Epithelial cell of proximal tubule (primary cell): ENCODE measurements around the gene SNX24. TPM values are rescaled to one million over a fixed set of nuclear protein-coding genes. Genes with fewer than 3 reads are reported as not detected.

Experiments
- DNase-seq: peaks from one replicate; pipeline ENCODE4 v3.0.0-alpha.2; 2011; ENCODE audit warnings: low read depth
- H3K4me3 ChIP-seq: 2 replicates; pipeline ENCODE4 v1.5.1; 2011; ENCODE audit warnings: low read depth, mild to moderate bottlenecking, low read length
- total RNA-seq: library from RNA; depleted of rRNA; stranded (reverse); fragments of >200 nt; gene quantifications from 2 replicates; pipeline ENCODE4 v1.2.3, GENCODE V29; 2015
- TF ChIP-seq, protein P1 (sequence below): conservative IDR thresholded peaks from 2 replicates; pipeline ENCODE4 v1.5.1; 2012; ENCODE audit warnings: low read depth, mild to moderate bottlenecking, low read length

SNX24 gene
- total RNA-seq, 1 donor from 2014 or later: 30.7 TPM

DNA sequence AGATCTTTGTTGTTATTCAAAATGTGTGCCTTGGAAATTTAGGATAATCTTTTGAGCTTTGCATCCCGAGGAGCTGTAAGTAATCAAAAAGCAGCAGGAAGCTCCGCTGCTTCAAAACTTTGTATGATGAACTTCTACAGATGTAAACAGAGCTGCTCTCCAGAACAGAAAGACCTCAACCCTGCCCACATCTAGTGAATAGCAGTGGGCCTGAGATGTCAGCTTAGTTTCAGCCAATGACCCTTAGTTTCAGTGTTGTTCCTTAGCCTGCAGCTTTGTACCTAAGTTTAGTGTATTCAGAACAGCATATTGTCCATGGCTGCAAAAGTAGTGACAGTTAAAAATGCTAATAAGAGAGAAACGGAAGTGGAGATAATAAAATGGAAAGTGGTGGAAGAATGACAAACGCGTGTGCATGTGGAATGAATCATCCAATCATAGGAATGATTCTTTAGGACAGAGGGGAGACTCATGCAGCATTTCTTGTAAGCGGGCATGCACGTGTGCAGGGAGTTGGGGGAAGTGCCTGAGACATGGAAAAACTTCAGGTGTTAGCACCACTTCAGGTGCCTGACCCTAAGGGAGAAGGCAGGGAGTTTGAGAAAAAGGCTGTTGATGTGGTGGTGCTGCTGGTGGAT lies 24.9 kb downstream of the SNX24 start:
- H3K4me3 ChIP-seq: no peak overlapping the region
- no peak for DNase-seq
- TF ChIP-seq, protein P1, sequence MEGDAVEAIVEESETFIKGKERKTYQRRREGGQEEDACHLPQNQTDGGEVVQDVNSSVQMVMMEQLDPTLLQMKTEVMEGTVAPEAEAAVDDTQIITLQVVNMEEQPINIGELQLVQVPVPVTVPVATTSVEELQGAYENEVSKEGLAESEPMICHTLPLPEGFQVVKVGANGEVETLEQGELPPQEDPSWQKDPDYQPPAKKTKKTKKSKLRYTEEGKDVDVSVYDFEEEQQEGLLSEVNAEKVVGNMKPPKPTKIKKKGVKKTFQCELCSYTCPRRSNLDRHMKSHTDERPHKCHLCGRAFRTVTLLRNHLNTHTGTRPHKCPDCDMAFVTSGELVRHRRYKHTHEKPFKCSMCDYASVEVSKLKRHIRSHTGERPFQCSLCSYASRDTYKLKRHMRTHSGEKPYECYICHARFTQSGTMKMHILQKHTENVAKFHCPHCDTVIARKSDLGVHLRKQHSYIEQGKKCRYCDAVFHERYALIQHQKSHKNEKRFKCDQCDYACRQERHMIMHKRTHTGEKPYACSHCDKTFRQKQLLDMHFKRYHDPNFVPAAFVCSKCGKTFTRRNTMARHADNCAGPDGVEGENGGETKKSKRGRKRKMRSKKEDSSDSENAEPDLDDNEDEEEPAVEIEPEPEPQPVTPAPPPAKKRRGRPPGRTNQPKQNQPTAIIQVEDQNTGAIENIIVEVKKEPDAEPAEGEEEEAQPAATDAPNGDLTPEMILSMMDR: no peak

DNA sequence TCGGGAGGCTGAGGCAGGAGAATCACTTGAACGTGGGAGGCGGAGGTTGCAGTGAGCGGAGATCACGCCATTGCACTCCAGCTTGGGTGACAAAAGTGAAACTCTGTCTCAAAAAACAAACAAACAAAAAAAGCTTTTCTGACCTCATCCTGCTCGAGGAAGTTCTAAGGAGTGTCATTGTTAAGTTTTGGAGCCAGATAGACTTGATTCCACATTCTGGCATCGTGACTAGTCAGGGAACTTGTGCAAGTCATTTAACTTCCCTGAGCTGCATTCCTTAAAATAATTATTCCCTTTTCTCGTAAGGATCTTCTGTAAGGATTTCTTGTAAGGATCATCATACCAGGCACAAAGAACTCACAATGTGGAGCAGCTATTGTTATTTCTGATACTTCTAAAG lies 26.2 kb downstream of the SNX24 start:
- DNase-seq: no peak
- H3K4me3 ChIP-seq: no peak overlapping the region
- TF ChIP-seq, protein P1: no peak

DNA sequence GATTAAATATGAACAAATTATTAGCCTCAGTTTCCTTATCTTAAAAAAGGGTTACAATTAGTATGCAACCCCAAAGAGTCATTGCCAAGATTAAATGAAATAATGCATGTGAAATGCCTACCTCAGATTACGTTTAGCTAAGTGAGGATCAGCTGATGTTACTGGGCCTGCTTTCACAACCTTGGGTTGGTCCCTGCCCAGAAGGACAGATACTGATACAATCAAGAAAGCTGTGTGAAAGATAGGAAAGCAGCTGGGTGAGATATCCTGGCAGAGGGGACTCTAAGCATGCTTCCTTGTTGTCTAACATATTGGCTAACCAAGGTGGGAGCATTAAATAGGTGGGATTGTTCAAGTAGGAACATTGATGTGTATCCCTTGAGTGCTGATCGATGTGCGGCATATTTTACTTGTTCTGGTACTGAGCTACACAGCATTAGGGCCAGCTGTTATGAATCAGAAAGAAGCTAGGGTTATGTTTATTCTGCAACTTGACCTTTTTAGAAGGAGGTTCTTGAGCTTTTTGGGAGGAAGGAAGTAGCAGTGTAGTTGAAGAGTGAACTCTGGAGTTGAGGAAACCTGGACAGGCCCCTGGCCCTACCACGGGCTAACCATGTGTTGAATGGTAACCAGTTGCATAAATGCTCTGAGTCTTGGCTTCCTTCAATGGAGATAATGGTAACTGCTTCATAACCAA lies 28.9 kb downstream of the SNX24 start:
- TF ChIP-seq, protein P1: no peak
- H3K4me3 ChIP-seq: no peak overlapping the region
- no peak for DNase-seq

DNA sequence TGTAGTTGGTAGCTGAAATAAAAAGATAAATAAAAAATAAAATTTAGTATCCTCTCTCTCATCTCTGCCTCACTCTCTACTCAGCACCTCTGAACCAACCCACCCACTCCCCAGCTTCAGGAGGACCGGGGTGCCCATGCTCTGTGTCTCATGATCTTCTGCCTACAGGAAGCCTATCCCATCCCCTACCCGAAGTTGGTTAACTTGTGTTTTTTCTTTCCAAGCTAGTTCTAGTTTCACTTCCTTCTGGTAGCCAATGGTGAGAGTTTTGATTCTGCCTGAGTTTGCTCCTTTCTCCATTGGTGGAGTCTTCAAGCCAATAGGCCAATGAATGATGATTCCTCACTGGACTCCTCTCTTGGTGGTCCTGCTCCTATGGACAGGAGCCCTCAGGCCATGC lies 32.1 kb downstream of the SNX24 start:
- DNase-seq: no peak
- no peak overlapping the region for H3K4me3 ChIP-seq
- TF ChIP-seq, protein P1: no peak

DNA sequence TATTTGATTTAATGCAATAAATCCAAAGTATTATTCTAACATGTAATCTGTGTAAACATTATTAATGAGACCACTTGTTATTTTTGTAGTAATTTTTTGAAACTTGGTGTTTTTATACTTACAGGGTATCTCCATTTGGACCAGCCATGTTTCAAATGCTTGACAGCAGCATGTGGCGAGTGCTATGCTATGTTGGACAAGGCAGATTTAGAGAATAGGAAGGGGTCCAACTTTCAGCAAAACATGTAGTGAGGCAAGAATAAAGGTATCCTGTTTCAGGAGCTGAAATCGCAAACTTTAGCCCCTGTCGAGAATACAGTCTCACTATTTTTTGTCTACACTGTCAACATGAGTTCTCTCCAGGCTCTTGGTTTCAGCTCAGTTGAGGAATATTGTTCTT lies 33.7 kb downstream of the SNX24 start:
- H3K4me3 ChIP-seq: no peak overlapping the region
- TF ChIP-seq, protein P1: no peak
- no peak for DNase-seq

DNA sequence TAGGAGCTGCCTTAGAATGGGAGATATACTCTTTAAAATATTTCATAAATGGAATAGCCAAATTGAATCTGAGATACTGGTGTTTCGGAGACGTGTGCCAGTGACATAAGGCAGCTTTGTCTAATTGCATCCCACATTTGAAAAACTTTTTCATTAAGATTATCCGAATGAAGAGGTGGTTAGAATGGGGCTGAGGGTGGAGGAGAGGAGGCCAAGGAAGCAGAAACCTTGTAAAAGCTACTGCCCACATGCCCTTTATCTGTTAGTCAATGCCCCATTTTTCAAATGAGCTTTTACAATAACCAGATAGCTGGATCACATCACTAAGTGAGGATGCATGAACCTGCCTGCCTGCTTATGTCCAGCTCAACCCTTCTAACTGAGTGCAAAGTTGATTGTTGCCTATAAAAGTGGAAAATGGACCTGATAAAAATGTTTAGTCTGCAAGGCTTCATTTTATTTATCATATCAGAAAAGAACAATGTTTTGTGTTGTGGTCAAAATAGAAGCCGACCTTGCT lies 34.8 kb downstream of the SNX24 start:
- DNase-seq: no peak
- H3K4me3 ChIP-seq: no peak overlapping the region
- TF ChIP-seq, protein P1: no peak
